ENCODE data around the gene NLGN4Y. TPM values are rescaled to one million over a fixed set of nuclear protein-coding genes. Genes with fewer than 3 reads are reported as not detected.

Gene NLGN4Y
- total RNA-seq, result not detected
- under 1 TPM; 0.30 to 0.65 (median 0.46) TPM for polyA plus RNA-seq
- long read RNA-seq, donor 1, result 0 reads
- long read RNA-seq, donor 2, result 0 reads

- H3K9me3 ChIP-seq, result no peaks in the 10 kb centered on the region
- intact Hi-C loops (cut with DNase I), result no loop called here
- no peaks in the 10 kb centered on the region for H3K4me1 ChIP-seq
- DNase-seq (no peak), ATAC-seq (no peak)
- 0 to 1% methylated on average over 15 to 65 of the region's 65 CpGs; no CpG with 5 or more reads in 1 of the 3 donors for WGBS, 3 donors
- H3K4me3 ChIP-seq, result no peak within 1 kb of the TSS
- H3K27ac ChIP-seq, result no peak within 1 kb of the TSS
- H3K27me3 ChIP-seq (ENCODE audit: insufficient read depth in 3 of 3, low read length in 2 of 3), result no peaks in the 10 kb centered on the region
- H3K36me3 ChIP-seq (ENCODE audit: insufficient read depth in 1 of 2, low read depth in 1 of 2), result no peaks in the 10 kb centered on the region
- TF ChIP-seq CTCF (IDR thresholded peaks at IDR 0.05), result no peak
Measured at GRCh38 chrY:14524272-14525231, at the start of gene NLGN4Y. Gene NLGN4Y (plus strand): TSS chrY:14524529. CDS start chrY:14622120, 97,591 bp downstream.

- H3K27ac ChIP-seq, result no peak overlapping the region
- intact Hi-C loops (cut with DNase I), result no loop called here
- no peaks in the 10 kb centered on the region for H3K27me3 ChIP-seq (ENCODE audit: insufficient read depth in 3 of 3, low read length in 2 of 3)
- no peak for TF ChIP-seq CTCF (IDR thresholded peaks at IDR 0.05)
- no peaks in the 10 kb centered on the region for H3K4me1 ChIP-seq
- H3K4me3 ChIP-seq, result no peak overlapping the region
- ATAC-seq (no peak), DNase-seq (no peak)
- H3K9me3 ChIP-seq, result no peaks in the 10 kb centered on the region
- no peaks in the 10 kb centered on the region for H3K36me3 ChIP-seq (ENCODE audit: insufficient read depth in 1 of 2, low read depth in 1 of 2)
Measured at GRCh38 chrY:14485935-14486334, 38.4 kb upstream of the NLGN4Y start.

- H3K4me1 ChIP-seq, result no peaks in the 10 kb centered on the region
- no peaks in the 10 kb centered on the region for H3K36me3 ChIP-seq (ENCODE audit: insufficient read depth in 1 of 2, low read depth in 1 of 2)
- no peak overlapping the region for H3K4me3 ChIP-seq
- intact Hi-C loops (cut with DNase I), result no loop called here
- WGBS, 3 donors, result 60 to 69% methylated on average over 1 of the region's 1 CpG; no CpG with 5 or more reads in 1 of the 3 donors
- no peaks in the 10 kb centered on the region for H3K9me3 ChIP-seq
- ATAC-seq, result no peak
- no peak overlapping the region for H3K27ac ChIP-seq
- TF ChIP-seq CTCF (IDR thresholded peaks at IDR 0.05), result no peak
- DNase-seq, result no peak
- H3K27me3 ChIP-seq (ENCODE audit: insufficient read depth in 3 of 3, low read length in 2 of 3), result no peaks in the 10 kb centered on the region
Measured at GRCh38 chrY:14490226-14490625, 34.1 kb upstream of the NLGN4Y start.

- no peak for ATAC-seq
- Histone ChIP-seq H3K9me3 (no peaks in the 10 kb centered on the region), H3K4me1 (no peaks in the 10 kb centered on the region), H3K27ac (no peak overlapping the region), H3K36me3 (ENCODE audit: insufficient read depth in 1 of 2, low read depth in 1 of 2) (no peaks in the 10 kb centered on the region), H3K4me3 (no peak overlapping the region), H3K27me3 (ENCODE audit: insufficient read depth in 3 of 3, low read length in 2 of 3) (no peaks in the 10 kb centered on the region)
- WGBS, 3 donors, result 57 to 59% methylated on average over 2 of the region's 2 CpGs; no CpG with 5 or more reads in 1 of the 3 donors
- DNase-seq, result no peak
- no peak for TF ChIP-seq CTCF (IDR thresholded peaks at IDR 0.05)
- intact Hi-C loops (cut with DNase I), result no loop called here
Measured at GRCh38 chrY:14498071-14498470, 26.3 kb upstream of the NLGN4Y start.

Data from psoas muscle (tissue), 8 donors.